HG03045 (cell line): ENCODE data around the gene LAMA2.

ENCODE experiments used
- ATAC-seq: cut with Tn5 transposase; IDR thresholded peaks from one replicate; pipeline ENCODE4 v1.9.1; 2021; ENCODE audit warnings: mild to moderate bottlenecking, moderate library complexity; ENCODE audit not compliant: unreplicated experiment

The LAMA2 gene

GRCh38 chr6:128903715-128904114, 20.8 kb downstream of the LAMA2 start:
- ATAC-seq, result no peak

- no peak for ATAC-seq
Observed at GRCh38 chr6:128914051-128914450, 31.1 kb downstream of the LAMA2 start.

- ATAC-seq, result no peak
Observed at GRCh38 chr6:128918886-128919285, 35.9 kb downstream of the LAMA2 start.

GRCh38 chr6:128919412-128920180, 36.7 kb downstream of the LAMA2 start:
- no peak for ATAC-seq

- ATAC-seq, result no peak
Observed at GRCh38 chr6:128925765-128926164, 42.8 kb downstream of the LAMA2 start.

GRCh38 chr6:128929869-128930268, 46.9 kb downstream of the LAMA2 start:
- no peak for ATAC-seq

GRCh38 chr6:128930321-128930720, 47.4 kb downstream of the LAMA2 start:
- no peak for ATAC-seq

- ATAC-seq, result no peak
Observed at GRCh38 chr6:128932061-128932460, 49.1 kb downstream of the LAMA2 start.

GRCh38 chr6:128950864-128951263, 67.9 kb downstream of the LAMA2 start:
- ATAC-seq, result no peak

- no peak for ATAC-seq
Observed at GRCh38 chr6:128952902-128953301, 70.0 kb downstream of the LAMA2 start.

GRCh38 chr6:128954308-128955043, 71.5 kb downstream of the LAMA2 start:
- ATAC-seq, result no peak

- no peak for ATAC-seq
Observed at GRCh38 chr6:128963561-128963960, 80.6 kb downstream of the LAMA2 start.

- no peak for ATAC-seq
Observed at GRCh38 chr6:128964233-128964755, 81.4 kb downstream of the LAMA2 start.

- ATAC-seq, result no peak
Observed at GRCh38 chr6:128964771-128965170, 81.8 kb downstream of the LAMA2 start.

GRCh38 chr6:128966934-128967333, 84.0 kb downstream of the LAMA2 start:
- ATAC-seq, result no peak

- ATAC-seq, result no peak
Observed at GRCh38 chr6:128979071-128979470, 96.1 kb downstream of the LAMA2 start.

GRCh38 chr6:128981716-128982115, 98.8 kb downstream of the LAMA2 start:
- ATAC-seq, result no peak

- ATAC-seq, result no peak
Observed at GRCh38 chr6:128990360-128990759, 107.4 kb downstream of the LAMA2 start.

- ATAC-seq, result no peak
Observed at GRCh38 chr6:128990915-128991314, 108.0 kb downstream of the LAMA2 start.

GRCh38 chr6:128993166-128993565, 110.2 kb downstream of the LAMA2 start:
- no peak for ATAC-seq

GRCh38 chr6:128997880-128998279, 114.9 kb downstream of the LAMA2 start:
- ATAC-seq, result no peak
